Measurements from ENCODE around the gene NEK1.
"Not testable (repeated sequence)": the region's sequence is repeated elsewhere in the genome, so short reads cannot be mapped to it uniquely, and the experiment has no call there.

Gene NEK1

DNA sequence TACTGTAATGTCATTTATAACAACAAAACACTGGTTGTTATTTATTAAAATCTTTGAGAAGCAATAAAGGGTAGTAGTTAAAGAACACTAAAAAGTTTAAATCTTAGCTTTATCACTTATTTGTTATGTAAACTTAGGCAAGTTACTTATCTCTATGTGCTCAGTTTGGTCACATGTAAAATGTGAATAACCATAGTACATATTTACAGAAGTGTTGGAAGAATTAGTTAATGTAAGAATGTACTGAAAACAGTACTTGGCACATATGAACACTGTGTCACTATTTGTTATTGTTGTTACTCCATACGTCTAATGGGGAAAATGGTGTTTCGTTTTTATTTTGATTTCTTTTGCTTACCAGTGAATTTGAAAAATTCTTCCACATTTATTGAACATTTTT lies 9.1 kb downstream of the NEK1 start:
- DNase-seq (ENCODE audit: low read depth in 2 of 2) = no peak

DNA sequence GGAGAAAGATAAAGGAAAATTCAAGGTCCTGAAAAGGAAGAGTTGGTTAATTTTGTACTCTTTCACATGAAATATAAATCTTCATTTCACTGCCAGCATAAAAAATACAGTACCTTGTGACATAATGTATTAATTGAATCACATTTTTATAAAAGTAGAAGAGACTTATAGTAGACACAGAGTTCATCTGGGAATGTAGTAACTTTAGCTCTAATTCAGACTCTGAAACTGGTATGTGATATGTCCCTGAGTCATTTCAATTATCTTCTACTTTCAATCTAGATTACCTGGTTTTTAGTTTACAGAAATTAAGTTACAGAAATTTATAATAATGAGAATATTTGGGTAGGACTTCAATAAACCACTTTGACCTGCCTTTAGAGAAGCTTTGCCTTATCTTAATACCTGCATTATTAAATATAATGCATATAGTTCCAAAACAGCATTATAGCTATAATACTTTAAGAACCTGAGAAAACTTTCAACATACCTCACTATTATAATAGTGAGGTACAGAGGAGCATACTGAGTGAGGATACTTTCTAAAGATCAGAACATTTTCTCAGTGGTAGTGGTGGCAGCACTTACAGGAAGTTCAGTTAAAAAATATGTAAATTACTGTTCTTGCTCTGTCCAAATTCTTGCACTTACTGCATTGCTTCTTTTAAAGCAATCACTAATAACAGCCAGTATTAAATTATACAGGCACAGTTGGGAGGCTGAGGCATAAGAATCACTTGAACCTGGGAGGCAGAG lies 11.2 kb downstream of the NEK1 start:
- DNase-seq (ENCODE audit: low read depth in 2 of 2) = no peak

DNA sequence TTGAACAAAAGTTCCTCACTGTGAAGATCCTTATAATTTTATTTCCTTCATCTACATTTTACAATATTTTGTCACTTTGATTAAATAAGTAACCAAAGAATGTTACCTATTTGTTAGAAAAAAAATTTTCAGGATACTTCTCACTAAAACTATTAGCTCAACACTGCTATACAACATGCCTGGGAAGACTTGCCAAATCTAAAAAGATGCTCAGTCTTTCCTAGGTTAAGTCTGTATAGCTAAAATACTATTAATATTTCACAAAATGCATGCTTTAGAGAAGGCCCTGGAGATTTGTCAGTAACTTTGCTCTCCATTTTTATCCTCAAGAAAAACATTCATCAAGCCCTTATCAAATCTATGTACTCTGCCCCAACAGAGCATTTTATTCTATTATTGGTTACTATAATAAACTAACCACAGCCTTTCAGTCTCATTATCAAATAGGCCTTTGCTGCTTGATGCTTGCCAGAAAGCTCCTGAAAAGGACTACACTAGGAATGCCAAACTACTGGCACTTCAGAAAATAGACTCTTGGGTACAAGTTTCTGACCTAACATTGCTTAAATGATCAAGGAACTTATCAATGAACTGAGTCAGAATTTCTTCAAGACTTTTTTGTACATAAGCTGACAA lies 17.7 kb downstream of the NEK1 start:
- no peak for DNase-seq (ENCODE audit: low read depth in 2 of 2)

DNA sequence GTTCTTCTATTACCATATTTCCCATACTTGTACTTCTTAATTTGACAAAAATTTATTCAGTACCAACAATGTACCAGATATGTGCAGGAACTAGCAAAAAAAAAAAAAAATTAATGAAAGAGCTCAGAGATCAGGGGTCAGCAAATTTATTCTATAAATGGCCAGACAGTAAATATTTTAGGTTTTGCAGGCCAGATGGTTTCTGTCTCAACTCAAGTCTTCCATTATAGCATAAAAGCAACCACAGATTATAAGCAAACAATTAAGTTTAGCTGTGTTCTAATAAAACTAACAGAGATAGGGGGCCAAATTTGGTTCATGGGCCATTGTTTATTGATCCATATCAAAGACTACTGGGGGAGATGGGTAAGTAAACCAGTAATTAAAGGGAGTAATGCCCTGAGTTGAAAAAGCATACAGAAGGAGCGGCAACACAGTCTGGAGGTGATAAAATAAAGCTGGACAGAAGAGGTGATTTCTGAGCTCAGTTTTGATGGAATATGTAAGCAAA lies 19.3 kb downstream of the NEK1 start:
- no peak for DNase-seq (ENCODE audit: low read depth in 2 of 2)

DNA sequence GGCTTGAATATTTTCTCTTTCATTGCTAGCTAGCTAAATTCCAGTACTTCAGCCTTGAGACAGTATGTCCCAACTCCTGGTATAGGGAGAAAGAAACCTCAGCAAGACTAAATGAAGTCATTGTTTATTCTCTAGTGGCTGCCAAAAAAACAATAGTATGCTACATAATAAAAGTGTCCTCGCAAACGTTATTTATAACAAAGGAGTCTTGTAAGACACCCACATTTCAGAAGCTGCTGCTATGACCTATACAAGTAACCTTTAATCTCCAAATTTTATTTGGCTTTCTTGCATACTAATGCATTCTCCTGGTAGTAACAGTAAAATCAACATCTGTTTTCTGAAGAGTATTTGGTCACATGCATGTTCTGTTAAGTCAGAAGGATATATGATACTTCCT lies 28.8 kb downstream of the NEK1 start:
- DNase-seq (ENCODE audit: low read depth in 2 of 2) = no peak

DNA sequence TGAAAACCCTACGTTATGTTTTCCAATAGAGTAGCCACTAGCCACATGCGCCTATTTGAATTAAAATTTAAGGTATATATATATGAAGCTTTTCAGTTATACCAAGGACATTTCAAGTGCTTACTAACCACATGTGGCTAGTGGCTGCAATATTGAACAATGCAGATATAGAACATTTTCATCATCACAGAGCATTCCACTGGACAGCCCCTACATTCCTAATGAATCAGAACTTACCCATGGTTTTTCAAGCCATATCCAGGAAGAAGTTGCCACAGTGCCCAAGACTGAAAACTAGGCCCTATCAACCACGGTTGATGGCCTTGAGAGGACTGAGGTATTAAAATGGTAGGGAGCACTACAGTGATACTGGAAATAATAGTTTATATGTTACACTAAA lies 29.7 kb downstream of the NEK1 start:
- DNase-seq (ENCODE audit: low read depth in 2 of 2) = no peak

DNA sequence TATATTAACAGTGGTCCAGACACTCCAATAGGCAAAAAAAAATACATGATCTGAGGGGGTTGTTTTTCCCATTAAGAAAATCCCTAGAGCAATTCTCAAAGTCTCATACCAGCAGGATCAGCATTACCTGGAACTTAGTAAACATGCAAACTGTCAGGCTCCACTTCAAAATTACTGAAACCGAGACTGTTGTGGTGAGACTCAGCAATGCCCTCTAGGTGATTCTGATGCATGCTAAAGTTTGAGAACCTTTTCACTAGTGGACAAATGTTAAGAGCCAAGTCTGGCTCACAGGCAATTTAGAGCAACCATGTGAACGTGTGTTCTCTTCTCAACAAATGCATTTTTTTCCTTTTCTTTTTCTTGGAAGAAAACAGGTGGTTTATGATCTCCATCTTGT lies 30.2 kb downstream of the NEK1 start:
- DNase-seq (ENCODE audit: low read depth in 2 of 2) = no peak

DNA sequence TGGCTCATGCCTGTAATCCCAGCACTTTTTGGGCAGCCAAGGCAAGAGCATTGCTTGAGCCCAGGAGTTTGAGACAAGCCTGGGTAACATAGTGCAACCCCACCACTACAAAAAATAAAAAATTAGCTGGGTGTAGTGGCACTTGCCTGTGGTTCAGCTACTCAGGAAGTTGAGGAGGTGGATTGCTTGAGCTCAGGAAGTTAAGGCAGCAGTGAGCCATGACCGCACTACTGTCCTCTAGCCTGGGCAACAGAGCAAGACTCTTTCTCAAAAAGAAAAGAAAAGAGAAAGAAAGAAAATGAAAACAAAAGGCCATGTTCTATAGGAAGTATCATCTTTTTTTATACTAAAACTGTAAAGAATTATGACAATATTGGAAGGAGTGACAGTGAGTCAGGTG lies 38.5 kb downstream of the NEK1 start:
- DNase-seq (ENCODE audit: low read depth in 2 of 2) = no peak

DNA sequence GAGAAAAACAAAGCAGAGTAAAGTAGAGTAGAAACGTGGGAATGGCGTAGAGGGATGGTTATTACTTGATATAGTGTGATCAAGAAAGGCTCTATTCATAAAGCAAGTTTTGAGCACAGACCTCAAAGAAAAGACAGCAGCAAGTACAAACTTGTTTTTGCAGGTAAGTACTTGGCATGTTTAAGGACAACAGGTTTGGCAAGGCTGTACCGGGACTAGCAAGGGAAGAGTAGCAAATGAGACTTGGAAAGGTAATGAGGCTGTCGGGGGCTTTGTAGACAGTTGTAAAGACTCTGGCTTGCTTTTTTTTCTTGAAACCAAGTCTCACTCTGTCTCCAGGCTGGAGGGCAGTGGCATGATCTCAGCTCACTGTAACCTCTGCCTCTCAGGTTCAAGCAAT lies 40.9 kb downstream of the NEK1 start:
- no peak for DNase-seq (ENCODE audit: low read depth in 2 of 2)

DNA sequence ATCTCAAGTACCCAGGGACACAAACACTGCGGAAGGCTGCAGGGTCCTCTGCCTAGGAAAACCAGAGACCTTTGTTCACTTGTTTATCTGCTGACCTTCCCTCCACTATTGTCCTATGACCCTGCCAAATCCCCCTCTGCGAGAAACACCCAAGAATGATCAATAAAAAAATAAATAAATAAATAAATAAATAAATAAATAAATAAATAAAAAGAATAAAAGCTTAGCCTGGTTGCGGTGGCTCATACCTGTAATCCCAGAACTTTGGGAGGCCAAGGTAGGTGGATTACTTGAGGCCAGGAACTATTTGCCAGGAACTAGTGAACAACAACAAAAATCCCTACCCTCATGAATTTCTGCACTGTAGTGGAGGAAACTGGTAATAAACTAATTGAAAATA lies 41.4 kb downstream of the NEK1 start:
- not testable (repeated sequence) for DNase-seq (ENCODE audit: low read depth in 2 of 2)

DNA sequence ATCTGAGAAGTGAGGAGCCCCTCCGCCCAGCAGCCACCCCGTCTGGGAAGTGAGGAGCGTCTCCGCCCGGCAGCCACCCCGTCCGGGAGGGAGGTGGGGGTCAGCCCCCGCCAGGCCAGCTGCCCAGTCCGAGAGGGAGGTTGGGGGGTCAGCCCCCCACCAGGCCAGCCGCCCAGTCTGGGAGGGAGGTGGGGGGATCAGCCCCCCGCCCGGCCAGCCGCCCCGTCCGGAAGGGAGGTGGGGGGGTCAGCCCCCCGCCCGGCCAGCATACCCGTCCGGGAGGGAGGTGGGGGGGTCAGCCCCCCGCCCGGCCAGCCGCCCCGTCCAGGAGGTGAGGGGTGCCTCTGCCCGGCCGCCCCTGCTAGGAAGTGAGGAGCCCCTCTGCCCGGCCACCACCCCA lies 42.1 kb downstream of the NEK1 start:
- DNase-seq (ENCODE audit: low read depth in 2 of 2) = not testable (repeated sequence)

DNA sequence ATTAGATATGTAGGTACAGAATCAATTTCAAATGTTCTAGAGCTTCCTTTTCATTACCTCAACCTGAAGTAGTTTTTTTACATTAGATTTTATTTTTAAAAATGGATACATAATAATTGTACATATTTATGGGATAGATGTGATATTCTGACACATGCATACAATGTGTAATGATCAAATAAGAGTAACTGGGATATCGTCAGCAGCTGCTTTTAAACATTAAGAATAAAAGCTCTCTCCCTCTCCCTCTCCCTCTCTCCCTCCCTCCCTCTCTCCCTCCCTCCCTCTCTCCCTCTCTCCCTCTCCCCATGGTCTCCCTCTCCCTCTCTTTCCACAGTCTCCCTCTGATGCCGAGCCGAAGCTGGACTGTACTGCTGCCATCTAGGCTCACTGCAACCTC lies 43.2 kb downstream of the NEK1 start:
- not testable (repeated sequence) for DNase-seq (ENCODE audit: low read depth in 2 of 2)

DNA sequence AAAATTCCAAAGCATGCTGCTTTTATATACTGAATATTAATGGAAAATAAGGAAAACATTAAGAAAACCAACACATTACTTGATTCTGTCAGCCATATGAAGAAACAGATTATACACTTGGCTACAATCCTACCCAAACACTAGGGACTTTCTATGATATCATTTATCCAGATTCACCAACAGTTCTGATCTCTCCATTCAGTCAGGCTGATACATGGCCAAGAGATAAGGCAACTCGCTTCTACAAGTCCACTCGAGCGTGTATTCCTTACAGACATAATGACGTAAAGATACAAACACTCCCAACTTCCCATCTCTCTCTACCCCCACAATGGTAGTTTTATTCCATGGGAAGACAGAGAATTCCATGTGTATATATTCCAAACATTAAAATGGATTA lies 44.5 kb downstream of the NEK1 start:
- no peak for DNase-seq (ENCODE audit: low read depth in 2 of 2)

DNA sequence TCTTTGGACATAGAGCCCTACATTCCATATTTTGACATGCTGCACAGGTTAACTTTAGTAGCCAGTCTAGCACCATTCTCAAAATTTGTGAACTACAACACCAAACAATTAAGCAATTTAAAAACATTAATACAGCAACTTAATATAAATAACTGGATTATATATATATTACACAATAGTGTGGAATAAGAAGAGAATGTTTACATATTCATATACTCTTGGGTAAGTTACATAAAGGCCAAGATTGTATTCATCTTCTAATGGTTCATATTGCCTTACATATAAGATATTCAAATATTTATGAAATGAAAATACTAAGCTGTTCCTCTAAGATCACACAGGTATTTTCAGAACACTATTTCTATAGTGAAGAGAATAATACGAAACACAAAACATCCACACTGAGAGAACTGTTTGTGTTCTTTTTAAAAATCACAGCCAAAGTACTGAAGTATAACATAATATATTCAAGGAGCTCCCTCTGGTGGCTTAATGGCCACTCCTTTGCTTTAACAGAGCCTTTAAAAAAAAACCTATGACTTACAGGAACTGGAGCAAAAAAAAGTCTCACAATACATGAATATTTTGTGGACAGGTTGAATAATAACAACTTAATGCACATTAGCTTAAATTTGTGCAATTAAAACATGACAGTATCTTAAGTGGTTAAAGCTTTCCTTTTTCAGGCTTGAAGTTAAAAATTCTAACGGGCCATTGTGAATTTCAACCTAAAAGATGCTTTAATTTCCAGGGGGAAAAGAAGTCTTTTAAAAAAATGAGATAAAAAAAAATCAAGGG lies 46.2 kb downstream of the NEK1 start:
- DNase-seq (ENCODE audit: low read depth in 2 of 2) = no peak

DNA sequence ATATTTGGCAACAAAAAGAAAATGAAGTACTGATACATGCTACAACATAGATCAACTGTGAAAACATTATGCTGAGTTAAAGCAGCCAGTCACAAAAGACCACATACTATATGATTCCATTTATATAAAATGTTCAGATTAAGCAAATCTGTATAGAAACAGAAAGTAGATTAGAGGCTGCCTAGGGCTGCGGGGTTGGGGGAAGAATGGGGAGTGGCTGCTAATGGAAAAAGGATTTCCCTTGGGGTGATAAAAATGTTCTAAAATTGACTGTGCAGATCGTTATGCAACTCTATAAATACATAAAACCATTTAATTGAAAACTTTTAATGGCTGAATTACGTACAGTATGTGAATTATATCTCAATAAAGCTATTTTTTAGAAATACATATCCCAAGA lies 46.8 kb downstream of the NEK1 start:
- DNase-seq (ENCODE audit: low read depth in 2 of 2) = no peak

DNA sequence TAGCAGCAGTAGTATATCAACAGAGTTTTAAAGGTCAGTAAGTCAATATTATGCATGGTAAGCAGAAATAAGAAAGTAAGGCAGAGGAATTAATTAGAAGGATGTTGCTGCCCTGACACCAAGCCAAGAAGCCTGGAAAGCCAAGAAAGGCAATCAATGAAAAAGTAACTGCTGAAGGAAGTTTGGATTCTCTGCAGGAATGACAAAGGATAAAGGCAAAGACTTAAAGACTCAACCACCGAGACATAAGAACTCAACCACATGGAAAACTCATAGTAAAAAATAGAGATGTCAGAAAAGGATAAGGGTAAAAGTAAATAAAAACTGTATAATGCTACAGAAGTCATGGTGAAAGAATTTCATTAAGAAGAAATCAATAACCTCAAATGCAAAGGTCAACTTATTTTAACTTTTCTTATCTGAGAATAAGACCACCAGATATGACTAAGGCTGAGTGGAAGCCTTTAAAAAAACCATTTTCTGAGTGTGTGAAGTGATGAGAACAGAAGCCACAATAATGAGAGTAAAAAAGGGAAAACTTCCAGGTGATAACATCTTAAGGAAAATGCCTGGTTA lies 55.2 kb downstream of the NEK1 start:
- DNase-seq (ENCODE audit: low read depth in 2 of 2) = no peak

DNA sequence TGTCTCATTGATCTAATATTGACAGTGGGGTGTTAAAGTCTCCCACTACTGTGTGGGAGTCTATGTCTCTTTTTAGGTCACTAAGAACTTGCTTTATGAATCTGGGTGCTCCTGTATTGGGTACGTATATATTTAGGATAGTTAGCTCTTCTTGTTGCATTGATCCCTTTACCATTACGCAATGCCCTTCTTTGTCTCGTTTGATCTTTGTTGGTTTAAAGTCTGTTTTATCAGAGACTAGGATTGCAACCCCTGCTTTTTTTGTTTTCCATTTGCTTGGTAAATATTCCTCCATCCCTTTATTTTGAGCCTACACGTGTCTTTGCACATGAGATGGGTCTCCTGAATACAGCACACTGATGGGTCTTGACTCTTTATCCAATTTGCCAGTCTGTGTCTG lies 65.8 kb downstream of the NEK1 start:
- DNase-seq (ENCODE audit: low read depth in 2 of 2) = not testable (repeated sequence)

DNA sequence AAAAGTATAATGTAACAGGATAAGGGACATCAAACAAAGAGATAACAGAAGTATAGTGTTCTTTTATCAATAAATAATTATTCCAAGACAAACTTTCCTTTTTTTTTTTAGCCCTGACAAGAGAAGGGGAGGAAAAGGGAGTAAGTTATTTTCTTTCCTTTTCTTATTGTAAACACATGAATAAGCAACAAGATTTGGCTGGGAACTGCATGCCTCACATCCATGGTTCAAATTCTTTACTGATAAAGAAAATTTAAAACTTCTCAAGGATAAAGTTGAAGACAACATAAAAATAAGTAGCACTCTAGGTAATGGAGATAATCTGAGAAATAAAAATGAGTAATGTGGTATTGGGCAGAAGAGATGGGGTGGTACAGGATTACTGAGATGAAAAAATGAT lies 71.6 kb downstream of the NEK1 start:
- no peak for DNase-seq (ENCODE audit: low read depth in 2 of 2)

DNA sequence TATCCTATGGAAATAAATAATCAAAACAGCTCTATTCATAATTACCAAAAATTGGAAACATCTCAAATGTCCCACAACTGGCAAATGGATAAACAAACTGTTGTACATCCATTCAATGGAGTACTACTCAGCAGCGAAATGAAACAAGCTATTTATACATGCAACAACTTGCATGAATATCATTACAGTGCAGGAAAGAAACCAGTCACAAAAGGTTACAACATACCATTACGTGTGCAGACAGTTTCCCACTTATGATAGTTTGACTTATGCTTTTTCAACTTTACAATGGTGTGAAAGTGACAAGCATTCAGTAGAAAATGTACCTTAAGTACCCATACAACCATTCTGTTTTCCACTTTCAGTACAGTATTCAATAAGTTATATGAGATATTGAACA lies 82.3 kb downstream of the NEK1 start:
- DNase-seq (ENCODE audit: low read depth in 2 of 2) = no peak

DNA sequence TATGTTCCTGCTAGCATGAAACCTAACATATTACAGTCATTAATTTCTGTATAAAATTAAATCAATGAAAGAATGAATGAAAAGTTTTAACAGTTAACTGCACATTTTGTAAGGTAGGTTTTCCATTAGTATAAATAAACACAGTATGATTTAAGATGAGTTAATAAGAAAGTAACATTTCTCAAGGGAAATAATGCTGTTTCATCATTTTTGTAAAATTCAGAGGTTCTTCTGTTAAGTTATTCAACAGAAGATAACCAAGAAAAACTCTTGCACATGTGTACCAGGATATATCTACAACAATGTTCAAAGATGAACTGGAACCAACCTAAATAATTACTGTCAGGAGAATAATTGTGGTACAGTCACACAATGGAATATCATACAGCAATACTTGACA lies 88.6 kb downstream of the NEK1 start:
- DNase-seq (ENCODE audit: low read depth in 2 of 2) = no peak

DNA sequence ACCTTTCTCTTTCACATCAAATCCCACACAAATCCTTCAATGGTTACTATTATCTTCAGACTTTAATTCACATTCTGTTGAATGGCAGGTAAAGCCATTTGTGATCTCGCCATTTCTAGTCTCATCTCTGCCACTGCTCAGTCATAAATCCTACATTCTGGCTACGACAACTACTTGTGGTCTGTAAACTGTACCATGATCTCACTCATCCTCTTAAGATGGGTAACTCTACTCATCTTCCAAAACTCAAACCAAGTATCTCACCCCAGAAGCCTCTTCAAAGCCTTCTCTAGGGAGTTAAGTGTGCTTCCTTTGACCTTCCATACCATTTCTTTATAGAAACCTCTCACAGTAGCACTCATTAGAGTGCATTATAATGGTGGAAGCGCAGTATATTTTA lies 101.8 kb downstream of the NEK1 start:
- no peak for DNase-seq (ENCODE audit: low read depth in 2 of 2)

DNA sequence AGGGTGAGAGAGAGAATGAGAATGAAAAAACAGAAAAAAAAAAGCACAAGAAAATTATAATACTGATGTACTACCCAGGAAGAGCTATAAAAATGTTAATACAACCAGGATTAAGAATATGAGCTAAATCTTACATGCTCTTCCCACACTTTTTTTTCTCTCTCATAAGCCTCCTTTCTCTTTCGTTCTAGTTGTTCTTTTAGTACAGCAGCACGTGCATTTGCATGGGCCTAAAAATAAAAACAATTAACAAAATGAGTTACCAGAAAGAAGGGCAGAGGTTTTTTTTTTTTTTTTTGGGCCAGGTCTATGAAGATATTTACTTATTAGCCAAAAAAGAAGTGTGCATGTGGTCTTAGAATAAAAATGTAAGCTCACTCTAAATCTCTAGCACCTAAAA lies 105.5 kb downstream of the NEK1 start:
- no peak for DNase-seq (ENCODE audit: low read depth in 2 of 2)
